WTC11 (cell line): ENCODE data around the gene ERC1. TPM values are rescaled to one million over a fixed set of nuclear protein-coding genes. Genes with fewer than 3 reads are reported as not detected.

Source experiments
- ATAC-seq: fragments of 200-7000 bp; cut with Tn5 transposase; 2 replicates; pipeline ENCODE4 v1.10.0; 2021; ENCODE audit warnings: mild to moderate bottlenecking, moderate library complexity
- CTCF ChIA-PET: fragments of 300-600 bp; sonication (Branson Sonifier 250); formaldehyde crosslinking; loops from one replicate; lab custom pipeline; 2021; ENCODE audit warnings: antibody characterized with exemption; lab: Charles Lee
- POLR2A ChIA-PET: fragments of 350-600 bp; sonication (Branson Sonifier 250); formaldehyde crosslinking; loops from one replicate; lab custom pipeline; 2021; ENCODE audit warnings: antibody characterized with exemption; lab: Charles Lee
- DNase-seq: peaks from one replicate; pipeline ENCODE4 v3.0.0; 2021; ENCODE audit warnings: low spot score
- H3K27ac Mint-ChIP-seq: 2 replicates; pipeline ENCODE4 v1.8.0; 2021; ENCODE audit warnings: mixed read lengths
- H3K27me3 Mint-ChIP-seq: 2 replicates; pipeline ENCODE4 v1.8.0; 2021; ENCODE audit warnings: low read depth, mild to moderate bottlenecking, moderate library complexity, mixed read lengths
- H3K36me3 Mint-ChIP-seq: 2 replicates; pipeline ENCODE4 v1.8.0; 2021; ENCODE audit warnings: mixed read lengths
- H3K4me1 Mint-ChIP-seq: 2 replicates; pipeline ENCODE4 v1.8.0; 2022; ENCODE audit warnings: mixed read lengths
- H3K4me3 Mint-ChIP-seq: 2 replicates; pipeline ENCODE4 v1.8.0; 2021; ENCODE audit warnings: mild to moderate bottlenecking, moderate library complexity, mixed read lengths
- H3K9me3 Mint-ChIP-seq: 2 replicates; pipeline ENCODE4 v1.8.0; 2021; ENCODE audit warnings: mixed read lengths
- CDX4 ChIP-seq: fragments of 250-450 bp; sonication (Bioruptor Pico); IDR thresholded peaks from 2 replicates; pipeline ENCODE4 v1.9.0; 2021; ENCODE audit warnings: moderate library complexity, mild to moderate bottlenecking, inconsistent platforms, borderline replicate concordance
- EMX1 ChIP-seq: fragments of 250-450 bp; sonication (Bioruptor Pico); IDR thresholded peaks from 2 replicates; pipeline ENCODE4 v1.8.0; 2021; ENCODE audit warnings: mild to moderate bottlenecking
- ESRRA ChIP-seq: sonication (generic); formaldehyde crosslinking; IDR thresholded peaks from 2 replicates; pipeline ENCODE4 v1.8.1; 2022; ENCODE audit warnings: mild to moderate bottlenecking, missing genetic modification reagents, borderline replicate concordance
- FOXP1 ChIP-seq: sonication (generic); formaldehyde crosslinking; IDR thresholded peaks from 2 replicates; pipeline ENCODE4 v1.8.0; 2022; ENCODE audit warnings: missing genetic modification reagents, mild to moderate bottlenecking, moderate library complexity, borderline replicate concordance
- IRF2 ChIP-seq: sonication (generic); formaldehyde crosslinking; IDR thresholded peaks from 2 replicates; pipeline ENCODE4 v1.8.0; 2022; ENCODE audit warnings: low read depth, missing genetic modification reagents, borderline replicate concordance
- MXD4 ChIP-seq: fragments of 250-450 bp; sonication (Bioruptor Pico); IDR thresholded peaks from 2 replicates; pipeline ENCODE4 v1.8.0; 2021; ENCODE audit warnings: mild to moderate bottlenecking, moderate library complexity, borderline replicate concordance
- MYBL2 ChIP-seq: sonication (generic); formaldehyde crosslinking; IDR thresholded peaks from 2 replicates; pipeline ENCODE4 v1.8.1; 2023; ENCODE audit warnings: mild to moderate bottlenecking, moderate library complexity, missing genetic modification reagents
- RELA ChIP-seq: sonication (generic); formaldehyde crosslinking; IDR thresholded peaks from 2 replicates; pipeline ENCODE4 v1.8.1; 2022; ENCODE audit warnings: missing genetic modification reagents, mild to moderate bottlenecking, borderline replicate concordance
- SP1 ChIP-seq: sonication (generic); formaldehyde crosslinking; conservative IDR thresholded peaks from 2 replicates; pipeline ENCODE4 v1.8.1; 2022; ENCODE audit warnings: missing genetic modification reagents
- TCF7 ChIP-seq: sonication (generic); formaldehyde crosslinking; IDR thresholded peaks from 2 replicates; pipeline ENCODE4 v1.8.0; 2022; ENCODE audit warnings: mild to moderate bottlenecking, low read depth, missing genetic modification reagents, moderate library complexity
- TEAD4 ChIP-seq: sonication (generic); formaldehyde crosslinking; IDR thresholded peaks from 2 replicates; pipeline ENCODE4 v1.8.0; 2022; ENCODE audit warnings: mild to moderate bottlenecking, missing genetic modification reagents
- USF1 ChIP-seq: sonication (generic); formaldehyde crosslinking; IDR thresholded peaks from 2 replicates; pipeline ENCODE4 v1.8.0; 2022; ENCODE audit warnings: mild to moderate bottlenecking, missing genetic modification reagents
- ZBTB21 ChIP-seq: sonication (generic); formaldehyde crosslinking; IDR thresholded peaks from 2 replicates; pipeline ENCODE4 v1.8.1; 2023; ENCODE audit warnings: mild to moderate bottlenecking, missing genetic modification reagents, borderline replicate concordance
- ZBTB43 ChIP-seq: sonication (generic); formaldehyde crosslinking; IDR thresholded peaks from 2 replicates; pipeline ENCODE4 v1.8.1; 2023; ENCODE audit warnings: mild to moderate bottlenecking, missing genetic modification reagents
- ZNF121 ChIP-seq: sonication (generic); formaldehyde crosslinking; IDR thresholded peaks from 2 replicates; pipeline ENCODE4 v1.8.0; 2023; ENCODE audit warnings: missing genetic modification reagents
- ZNF281 ChIP-seq: sonication (generic); formaldehyde crosslinking; IDR thresholded peaks from 2 replicates; pipeline ENCODE4 v1.8.0; 2023; ENCODE audit warnings: mild to moderate bottlenecking, missing genetic modification reagents
- ZNF416 ChIP-seq: fragments of 250-450 bp; sonication (Bioruptor Pico); IDR thresholded peaks from 2 replicates; pipeline ENCODE4 v1.9.0; 2021; ENCODE audit warnings: mild to moderate bottlenecking, inconsistent platforms
- ZNF425 ChIP-seq: fragments of 250-450 bp; sonication (Bioruptor Pico); conservative IDR thresholded peaks from 2 replicates; pipeline ENCODE4 v1.9.0; 2021; ENCODE audit warnings: mild to moderate bottlenecking
- ZNF512 ChIP-seq: sonication (generic); formaldehyde crosslinking; IDR thresholded peaks from 2 replicates; pipeline ENCODE4 v1.8.1; 2022; ENCODE audit warnings: missing genetic modification reagents, borderline replicate concordance
- total RNA-seq: library from RNA; stranded (reverse); gene quantifications from 3 replicates; pipeline ENCODE4 v1.2.3, GENCODE V29; 2021

ERC1 gene
- total RNA-seq, 1 experiment from 2014 or later: 47.5 TPM

- TF ChIP-seq ESRRA: no peak
- TF ChIP-seq CDX4 (CRISPR knock-in tag): no peak
Measured at GRCh38 chr12:1103632-1104031, 112.6 kb downstream of the ERC1 start (continued).

- no peak for TF ChIP-seq ZNF281
- TF ChIP-seq RELA (CRISPR knock-in tag): no peak
- TF ChIP-seq ZBTB43 (CRISPR knock-in tag): no peak
- TF ChIP-seq USF1 (CRISPR knock-in tag): no peak
- no peak for TF ChIP-seq ZNF121 (CRISPR knock-in tag)
- no peak for TF ChIP-seq ZBTB21 (CRISPR knock-in tag)
- TF ChIP-seq MYBL2 (CRISPR knock-in tag): no peak
- TF ChIP-seq ZNF512: no peak
- TF ChIP-seq SP1 (CRISPR knock-in tag): no peak
- no peak for TF ChIP-seq ZNF416 (CRISPR knock-in tag)
- TF ChIP-seq IRF2 (CRISPR knock-in tag): no peak
- TF ChIP-seq FOXP1 (CRISPR knock-in tag): no peak
- no peak overlapping the region for H3K27ac Mint-ChIP-seq
- no peaks in the 10 kb centered on the region for H3K27me3 Mint-ChIP-seq
- no peaks in the 10 kb centered on the region for H3K9me3 Mint-ChIP-seq
- no peak overlapping the region for H3K4me3 Mint-ChIP-seq
- CTCF ChIA-PET: interaction anchor here (0.5 to 3.3 kb wide), 5 partner anchors 11 to 83 kb away, joined by 3 to 18 read pairs (median 3); no protein-coding TSS in a partner anchor
- H3K4me1 Mint-ChIP-seq: peaks cover 31% of the 10 kb centered on the region
- no peak for ATAC-seq
- no peak for DNase-seq
- POLR2A ChIA-PET: interaction anchor here (0.6 to 0.9 kb wide), 2 partner anchors 112 to 155 kb away, joined by 3 to 4 read pairs; partner anchors contain the start of gene RAD52
- H3K36me3 Mint-ChIP-seq: no peaks in the 10 kb centered on the region
Measured at GRCh38 chr12:1104088-1104800, 113.2 kb downstream of the ERC1 start.

- ChIA-PET POLR2A (no interaction called here), CTCF (interaction anchor here (0.6 to 2.3 kb wide), 3 partner anchors 10 to 380 kb away, joined by 4 to 9 read pairs (median 6); no protein-coding TSS in a partner anchor)
- no peaks in the 10 kb centered on the region for H3K9me3 Mint-ChIP-seq
- no peaks in the 10 kb centered on the region for H3K27me3 Mint-ChIP-seq
- ATAC-seq: no peak
- H3K36me3 Mint-ChIP-seq: peaks cover 4% of the 10 kb centered on the region; the same call in 1 of the 2 replicates
- no peak for DNase-seq
- H3K4me3 Mint-ChIP-seq: no peak overlapping the region
- H3K4me1 Mint-ChIP-seq: peaks cover 10% of the 10 kb centered on the region
- TF ChIP-seq TCF7 (CRISPR knock-in tag) (no peak), EMX1 (CRISPR knock-in tag) (no peak), TEAD4 (CRISPR knock-in tag) (no peak), ZNF425 (CRISPR knock-in tag) (no peak), MXD4 (CRISPR knock-in tag) (no peak)
- H3K27ac Mint-ChIP-seq: no peak overlapping the region
Measured at GRCh38 chr12:1107669-1108068, 116.6 kb downstream of the ERC1 start.
